SK-N-SH treated with all-trans-retinoic acid at 6 μM for 48 hours (cell line): ENCODE data around the gene UNC13C.

Experiments used
- ATAC-seq: fragments of 200-7000 bp; cut with Tn5 transposase; 3 replicates; pipeline ENCODE4 v1.9.1; 2020; ENCODE audit warnings: mild to moderate bottlenecking, moderate library complexity
- BACH2 ChIP-seq: fragments of 250-450 bp; sonication (Bioruptor Pico); IDR thresholded peaks from 2 replicates; pipeline ENCODE4 v1.9.0; 2021; ENCODE audit warnings: mild to moderate bottlenecking, borderline replicate concordance
- CSDC2 ChIP-seq: fragments of 250-450 bp; sonication (Bioruptor Pico); IDR thresholded peaks from 2 replicates; pipeline ENCODE4 v1.5.0; 2020; ENCODE audit warnings: mild to moderate bottlenecking, moderate library complexity
- ESRRG ChIP-seq: fragments of 250-450 bp; sonication (Bioruptor Pico); IDR thresholded peaks from 2 replicates; pipeline ENCODE4 v1.6.1; 2021; ENCODE audit warnings: mild to moderate bottlenecking
- GLIS3 ChIP-seq: fragments of 250-450 bp; sonication (Bioruptor Pico); IDR thresholded peaks from 2 replicates; pipeline ENCODE4 v1.5.0; 2020; ENCODE audit warnings: mild to moderate bottlenecking, moderate library complexity
- ISL1 ChIP-seq: fragments of 250-450 bp; sonication (Bioruptor Pico); IDR thresholded peaks from 2 replicates; pipeline ENCODE4 v2.1.2; 2022; ENCODE audit warnings: mild to moderate bottlenecking, moderate library complexity
- OSR1 ChIP-seq: fragments of 250-450 bp; sonication (Bioruptor Pico); IDR thresholded peaks from 2 replicates; pipeline ENCODE4 v1.8.0; 2022; ENCODE audit warnings: moderate library complexity, mild to moderate bottlenecking, inconsistent platforms
- PPARA ChIP-seq: fragments of 250-450 bp; sonication (Bioruptor Pico); IDR thresholded peaks from 2 replicates; pipeline ENCODE4 v1.5.0; 2020; ENCODE audit warnings: mild to moderate bottlenecking, borderline replicate concordance
- SNAI2 ChIP-seq: fragments of 250-450 bp; sonication (Bioruptor Pico); IDR thresholded peaks from 2 replicates; pipeline ENCODE4 v1.5.0; 2020; ENCODE audit warnings: mild to moderate bottlenecking, moderate library complexity
- TCF4 ChIP-seq: fragments of 250-450 bp; sonication (Bioruptor Pico); IDR thresholded peaks from 2 replicates; pipeline ENCODE4 v1.8.0; 2021; ENCODE audit warnings: mild to moderate bottlenecking, moderate library complexity, borderline replicate concordance
- ZC3H10 ChIP-seq: fragments of 250-450 bp; sonication (Bioruptor Pico); IDR thresholded peaks from 2 replicates; pipeline ENCODE4 v1.5.1; 2021; ENCODE audit warnings: mild to moderate bottlenecking, moderate library complexity
- ZFP3 ChIP-seq: fragments of 250-450 bp; sonication (Bioruptor Pico); IDR thresholded peaks from 2 replicates; pipeline ENCODE4 v1.5.0; 2020; ENCODE audit warnings: mild to moderate bottlenecking, moderate library complexity
- ZFP30 ChIP-seq: fragments of 450-650 bp; formaldehyde crosslinking; IDR thresholded peaks from 2 replicates; pipeline ENCODE4 v1.5.0; 2022; ENCODE audit warnings: mild to moderate bottlenecking, moderate library complexity
- ZNF565 ChIP-seq: fragments of 450-650 bp; formaldehyde crosslinking; conservative IDR thresholded peaks from 2 replicates; pipeline ENCODE4 v1.5.0; 2020; ENCODE audit warnings: low read depth, mild to moderate bottlenecking, moderate library complexity
- ZNF70 ChIP-seq: fragments of 450-650 bp; formaldehyde crosslinking; IDR thresholded peaks from 2 replicates; pipeline ENCODE4 v1.5.0; 2020; ENCODE audit warnings: mild to moderate bottlenecking, moderate library complexity
- ZNF8 ChIP-seq: fragments of 450-650 bp; formaldehyde crosslinking; IDR thresholded peaks from 2 replicates; pipeline ENCODE4 v1.5.0; 2020; ENCODE audit warnings: mild to moderate bottlenecking, moderate library complexity
- TF ChIP-seq, protein P1 (sequence below): fragments of 250-450 bp; sonication (Bioruptor Pico); IDR thresholded peaks from 2 replicates; pipeline ENCODE4 v1.8.0; 2021; ENCODE audit warnings: low read depth, mild to moderate bottlenecking, moderate library complexity, borderline replicate concordance
- TF ChIP-seq, protein P2 (sequence below): fragments of 250-450 bp; sonication (Bioruptor Pico); IDR thresholded peaks from 2 replicates; pipeline ENCODE4 v1.5.1; 2021; ENCODE audit warnings: mild to moderate bottlenecking, moderate library complexity
- TF ChIP-seq, protein P3 (sequence below): fragments of 250-450 bp; sonication (Bioruptor Pico); IDR thresholded peaks from 2 replicates; pipeline ENCODE4 v1.5.0; 2020; ENCODE audit warnings: mild to moderate bottlenecking, moderate library complexity
- TF ChIP-seq, protein P4 (sequence below): fragments of 250-450 bp; sonication (Bioruptor Pico); IDR thresholded peaks from 2 replicates; pipeline ENCODE4 v1.8.0; 2020; ENCODE audit warnings: mild to moderate bottlenecking, moderate library complexity, borderline replicate concordance

Gene UNC13C

DNA sequence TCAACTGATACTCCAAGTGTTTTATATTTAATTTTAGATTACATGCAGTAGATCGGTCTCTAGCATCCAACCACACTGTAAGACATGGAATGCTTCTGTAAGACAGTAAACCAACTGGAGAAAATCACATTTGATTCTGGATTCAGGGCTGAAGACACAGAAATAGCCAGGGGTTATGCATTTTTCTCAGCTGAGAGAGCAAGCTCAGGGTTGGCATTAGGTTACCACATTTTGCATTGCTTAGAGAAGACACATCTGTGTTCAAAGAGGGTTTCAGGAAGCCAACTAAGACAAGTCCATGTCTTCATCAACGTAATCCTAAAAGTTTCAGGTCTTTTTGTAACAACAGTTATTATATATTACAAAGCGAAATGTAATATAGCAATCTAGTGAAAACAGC, 27.7 kb upstream of the UNC13C start:
- ATAC-seq: no peak
- no peak for TF ChIP-seq TCF4
- TF ChIP-seq BACH2 (CRISPR knock-in tag): no peak
- no peak for TF ChIP-seq CSDC2
- TF ChIP-seq, protein P1, sequence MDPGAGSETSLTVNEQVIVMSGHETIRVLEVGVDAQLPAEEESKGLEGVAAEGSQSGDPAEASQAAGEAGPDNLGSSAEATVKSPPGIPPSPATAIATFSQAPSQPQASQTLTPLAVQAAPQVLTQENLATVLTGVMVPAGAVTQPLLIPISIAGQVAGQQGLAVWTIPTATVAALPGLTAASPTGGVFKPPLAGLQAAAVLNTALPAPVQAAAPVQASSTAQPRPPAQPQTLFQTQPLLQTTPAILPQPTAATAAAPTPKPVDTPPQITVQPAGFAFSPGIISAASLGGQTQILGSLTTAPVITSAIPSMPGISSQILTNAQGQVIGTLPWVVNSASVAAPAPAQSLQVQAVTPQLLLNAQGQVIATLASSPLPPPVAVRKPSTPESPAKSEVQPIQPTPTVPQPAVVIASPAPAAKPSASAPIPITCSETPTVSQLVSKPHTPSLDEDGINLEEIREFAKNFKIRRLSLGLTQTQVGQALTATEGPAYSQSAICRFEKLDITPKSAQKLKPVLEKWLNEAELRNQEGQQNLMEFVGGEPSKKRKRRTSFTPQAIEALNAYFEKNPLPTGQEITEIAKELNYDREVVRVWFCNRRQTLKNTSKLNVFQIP: no peak
- TF ChIP-seq OSR1 (CRISPR knock-in tag): no peak
- no peak for TF ChIP-seq ZNF8 (CRISPR knock-in tag)
- no peak for TF ChIP-seq ZC3H10 (CRISPR knock-in tag)
- TF ChIP-seq, all 23 proteins: peak for 0

DNA sequence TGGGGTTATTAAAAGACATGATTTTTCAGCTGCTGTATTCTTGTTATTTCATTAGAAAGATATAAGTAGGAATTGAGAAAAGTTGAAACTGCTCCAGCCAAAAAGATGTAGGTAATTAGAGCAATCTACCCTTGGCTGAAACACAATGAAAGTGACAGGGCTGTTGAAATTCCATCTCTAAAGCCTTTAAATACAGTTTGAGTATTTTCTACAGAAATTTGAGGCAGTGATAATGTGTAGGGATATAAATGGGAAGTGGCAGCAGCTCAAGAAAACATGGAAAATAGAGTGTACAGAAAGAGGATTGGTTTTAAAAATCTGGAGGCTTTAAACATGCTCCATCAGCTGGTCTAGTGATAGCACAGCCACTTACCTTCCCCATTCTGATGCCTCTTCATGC, 22.8 kb upstream of the UNC13C start:
- ATAC-seq: no peak
- TF ChIP-seq ZFP3 (CRISPR knock-in tag) (no peak), PPARA (CRISPR knock-in tag) (no peak), ZNF8 (CRISPR knock-in tag) (no peak), GLIS3 (CRISPR knock-in tag) (no peak), ESRRG (CRISPR knock-in tag) (no peak), TCF4 (no peak), ZFP30 (CRISPR knock-in tag) (no peak), ZNF70 (CRISPR knock-in tag) (no peak)
- TF ChIP-seq, protein P2, sequence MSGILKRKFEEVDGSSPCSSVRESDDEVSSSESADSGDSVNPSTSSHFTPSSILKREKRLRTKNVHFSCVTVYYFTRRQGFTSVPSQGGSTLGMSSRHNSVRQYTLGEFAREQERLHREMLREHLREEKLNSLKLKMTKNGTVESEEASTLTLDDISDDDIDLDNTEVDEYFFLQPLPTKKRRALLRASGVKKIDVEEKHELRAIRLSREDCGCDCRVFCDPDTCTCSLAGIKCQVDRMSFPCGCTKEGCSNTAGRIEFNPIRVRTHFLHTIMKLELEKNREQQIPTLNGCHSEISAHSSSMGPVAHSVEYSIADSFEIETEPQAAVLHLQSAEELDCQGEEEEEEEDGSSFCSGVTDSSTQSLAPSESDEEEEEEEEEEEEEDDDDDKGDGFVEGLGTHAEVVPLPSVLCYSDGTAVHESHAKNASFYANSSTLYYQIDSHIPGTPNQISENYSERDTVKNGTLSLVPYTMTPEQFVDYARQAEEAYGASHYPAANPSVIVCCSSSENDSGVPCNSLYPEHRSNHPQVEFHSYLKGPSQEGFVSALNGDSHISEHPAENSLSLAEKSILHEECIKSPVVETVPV: no peak
- TF ChIP-seq, protein P1: no peak

DNA sequence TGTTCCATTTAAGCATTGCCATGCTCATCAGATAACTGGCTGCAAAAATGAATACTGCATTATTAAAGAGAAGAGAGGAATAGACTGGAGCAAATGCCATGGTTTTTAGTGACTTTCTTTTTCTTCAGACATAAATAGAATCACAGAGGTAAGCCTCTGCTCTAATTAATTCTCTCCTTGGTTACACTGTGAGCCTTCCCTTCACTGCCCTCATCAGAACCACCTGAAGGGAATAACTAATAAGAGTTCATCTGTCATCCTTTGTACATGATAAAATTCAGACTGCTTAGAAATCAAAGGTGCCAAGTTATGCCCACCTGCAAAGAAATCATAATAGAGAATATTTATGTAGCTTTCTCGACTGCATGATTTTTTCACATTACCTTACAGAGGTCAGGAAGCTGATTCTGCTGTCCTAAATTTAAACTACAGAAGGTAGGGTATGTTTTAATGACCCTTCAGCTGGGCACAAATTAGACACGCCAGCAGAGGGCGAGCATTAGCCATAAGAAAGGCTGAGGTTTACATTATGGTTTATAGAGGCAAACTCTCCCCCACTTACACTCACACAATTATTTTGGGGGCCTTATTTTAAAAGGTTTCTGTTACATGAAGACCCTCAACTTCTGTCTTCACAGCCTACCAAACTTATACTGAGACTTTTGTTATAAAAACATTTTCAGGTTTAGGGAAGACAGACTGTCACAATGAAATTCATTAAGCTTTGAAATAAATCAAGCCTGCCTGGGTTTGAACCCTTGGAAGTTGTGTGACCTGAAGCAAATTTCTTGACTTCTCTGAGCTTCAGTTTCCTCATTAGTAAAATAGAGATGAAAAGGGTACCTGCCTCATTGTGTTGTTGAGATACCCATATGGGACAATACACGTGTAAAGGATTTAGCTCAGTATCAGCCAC, 15.3 kb upstream of the UNC13C start:
- TF ChIP-seq ZFP30 (CRISPR knock-in tag) (no peak), ZNF8 (CRISPR knock-in tag) (no peak), ZNF70 (CRISPR knock-in tag) (no peak), GLIS3 (CRISPR knock-in tag) (no peak), ZNF565 (no peak), ISL1 (CRISPR knock-in tag) (no peak), ESRRG (CRISPR knock-in tag) (no peak), PPARA (CRISPR knock-in tag) (no peak), ZC3H10 (CRISPR knock-in tag) (no peak), SNAI2 (no peak), OSR1 (CRISPR knock-in tag) (no peak), TCF4 (no peak), ZFP3 (CRISPR knock-in tag) (no peak)
- TF ChIP-seq, protein P2: no peak
- TF ChIP-seq, protein P3, sequence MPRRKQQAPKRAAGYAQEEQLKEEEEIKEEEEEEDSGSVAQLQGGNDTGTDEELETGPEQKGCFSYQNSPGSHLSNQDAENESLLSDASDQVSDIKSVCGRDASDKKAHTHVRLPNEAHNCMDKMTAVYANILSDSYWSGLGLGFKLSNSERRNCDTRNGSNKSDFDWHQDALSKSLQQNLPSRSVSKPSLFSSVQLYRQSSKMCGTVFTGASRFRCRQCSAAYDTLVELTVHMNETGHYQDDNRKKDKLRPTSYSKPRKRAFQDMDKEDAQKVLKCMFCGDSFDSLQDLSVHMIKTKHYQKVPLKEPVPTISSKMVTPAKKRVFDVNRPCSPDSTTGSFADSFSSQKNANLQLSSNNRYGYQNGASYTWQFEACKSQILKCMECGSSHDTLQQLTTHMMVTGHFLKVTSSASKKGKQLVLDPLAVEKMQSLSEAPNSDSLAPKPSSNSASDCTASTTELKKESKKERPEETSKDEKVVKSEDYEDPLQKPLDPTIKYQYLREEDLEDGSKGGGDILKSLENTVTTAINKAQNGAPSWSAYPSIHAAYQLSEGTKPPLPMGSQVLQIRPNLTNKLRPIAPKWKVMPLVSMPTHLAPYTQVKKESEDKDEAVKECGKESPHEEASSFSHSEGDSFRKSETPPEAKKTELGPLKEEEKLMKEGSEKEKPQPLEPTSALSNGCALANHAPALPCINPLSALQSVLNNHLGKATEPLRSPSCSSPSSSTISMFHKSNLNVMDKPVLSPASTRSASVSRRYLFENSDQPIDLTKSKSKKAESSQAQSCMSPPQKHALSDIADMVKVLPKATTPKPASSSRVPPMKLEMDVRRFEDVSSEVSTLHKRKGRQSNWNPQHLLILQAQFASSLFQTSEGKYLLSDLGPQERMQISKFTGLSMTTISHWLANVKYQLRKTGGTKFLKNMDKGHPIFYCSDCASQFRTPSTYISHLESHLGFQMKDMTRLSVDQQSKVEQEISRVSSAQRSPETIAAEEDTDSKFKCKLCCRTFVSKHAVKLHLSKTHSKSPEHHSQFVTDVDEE (CRISPR knock-in tag): no peak
- TF ChIP-seq, protein P4, sequence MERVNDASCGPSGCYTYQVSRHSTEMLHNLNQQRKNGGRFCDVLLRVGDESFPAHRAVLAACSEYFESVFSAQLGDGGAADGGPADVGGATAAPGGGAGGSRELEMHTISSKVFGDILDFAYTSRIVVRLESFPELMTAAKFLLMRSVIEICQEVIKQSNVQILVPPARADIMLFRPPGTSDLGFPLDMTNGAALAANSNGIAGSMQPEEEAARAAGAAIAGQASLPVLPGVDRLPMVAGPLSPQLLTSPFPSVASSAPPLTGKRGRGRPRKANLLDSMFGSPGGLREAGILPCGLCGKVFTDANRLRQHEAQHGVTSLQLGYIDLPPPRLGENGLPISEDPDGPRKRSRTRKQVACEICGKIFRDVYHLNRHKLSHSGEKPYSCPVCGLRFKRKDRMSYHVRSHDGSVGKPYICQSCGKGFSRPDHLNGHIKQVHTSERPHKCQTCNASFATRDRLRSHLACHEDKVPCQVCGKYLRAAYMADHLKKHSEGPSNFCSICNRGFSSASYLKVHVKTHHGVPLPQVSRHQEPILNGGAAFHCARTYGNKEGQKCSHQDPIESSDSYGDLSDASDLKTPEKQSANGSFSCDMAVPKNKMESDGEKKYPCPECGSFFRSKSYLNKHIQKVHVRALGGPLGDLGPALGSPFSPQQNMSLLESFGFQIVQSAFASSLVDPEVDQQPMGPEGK: no peak
- TF ChIP-seq, all 23 proteins: peak for 0
- ATAC-seq: no peak
